ENCODE data around the gene PRKAG2. TPM values are rescaled to one million over a fixed set of nuclear protein-coding genes. Genes with fewer than 3 reads are reported as not detected.

PRKAG2 gene
- total and polyA plus RNA-seq, 2 of the 13 experiments (the other 11 are each of a cell fraction or from before 2014, with no cell fraction given), result 0.90 to 1.3 TPM

DNA sequence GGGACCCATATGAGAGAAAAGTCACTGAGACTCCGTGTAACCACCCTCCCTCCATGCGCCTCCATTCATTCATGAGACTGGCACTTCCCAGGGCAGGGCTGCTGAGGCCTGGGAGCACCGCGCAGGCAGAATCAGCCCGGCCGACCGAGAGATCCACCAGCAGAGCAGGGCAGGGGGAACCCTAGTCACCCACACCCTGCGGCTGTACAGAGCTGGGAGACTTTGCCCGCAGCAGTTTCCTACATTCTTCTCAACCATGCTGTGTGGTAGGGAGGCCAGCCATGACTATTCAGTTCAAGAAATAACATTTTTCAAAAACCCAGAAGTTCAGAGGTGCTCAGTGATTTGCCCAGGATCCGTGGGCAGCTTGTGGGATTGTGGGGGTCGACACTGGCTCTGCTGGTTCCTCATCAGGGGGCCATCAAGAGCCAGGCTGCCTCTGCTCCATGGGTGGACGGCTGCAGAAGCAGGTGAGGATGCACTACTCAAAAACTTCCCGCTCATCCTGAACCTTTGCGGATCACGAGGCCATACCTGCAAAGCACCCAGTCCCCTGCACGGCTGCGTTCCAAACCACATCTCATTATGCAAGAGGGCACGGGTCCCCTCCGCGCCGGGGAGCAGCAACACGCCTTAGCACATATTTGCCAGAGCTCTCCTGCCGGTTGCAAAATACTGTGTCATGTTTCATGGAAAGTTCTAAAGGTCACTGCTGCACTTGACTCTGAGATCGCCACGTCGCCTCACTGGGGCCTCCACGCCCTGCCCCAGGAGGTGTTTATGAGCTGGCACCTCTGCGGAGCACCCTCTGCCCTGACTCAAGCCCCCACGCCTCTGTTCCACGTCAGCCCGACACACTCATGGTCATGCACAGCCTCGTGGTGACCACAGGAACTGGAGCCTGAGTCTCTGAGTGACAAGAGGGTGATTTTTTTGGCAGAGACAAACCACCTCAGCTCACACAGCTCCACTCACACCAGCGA, 132.0 kb downstream of the PRKAG2 start (continued):
- TF ChIP-seq MXI1 (IDR thresholded peaks at IDR 0.05; ENCODE audit: borderline replicate concordance, low read depth, low read length), result 0 out of 3 replicates have a peak, but pooled peaks have one; percentile 32
- peak; percentile 79 for TF ChIP-seq CREM (IDR thresholded peaks at IDR 0.05)
- TF ChIP-seq CREM (CRISPR knock-in tag; IDR thresholded peaks at IDR 0.05), result no peak
- peak; percentile 90; the same call in 1 of the 2 replicates for TF ChIP-seq YEATS4 (CRISPR knock-in tag; IDR thresholded peaks at IDR 0.05; ENCODE audit: borderline replicate concordance)
- TF ChIP-seq, protein P1, sequence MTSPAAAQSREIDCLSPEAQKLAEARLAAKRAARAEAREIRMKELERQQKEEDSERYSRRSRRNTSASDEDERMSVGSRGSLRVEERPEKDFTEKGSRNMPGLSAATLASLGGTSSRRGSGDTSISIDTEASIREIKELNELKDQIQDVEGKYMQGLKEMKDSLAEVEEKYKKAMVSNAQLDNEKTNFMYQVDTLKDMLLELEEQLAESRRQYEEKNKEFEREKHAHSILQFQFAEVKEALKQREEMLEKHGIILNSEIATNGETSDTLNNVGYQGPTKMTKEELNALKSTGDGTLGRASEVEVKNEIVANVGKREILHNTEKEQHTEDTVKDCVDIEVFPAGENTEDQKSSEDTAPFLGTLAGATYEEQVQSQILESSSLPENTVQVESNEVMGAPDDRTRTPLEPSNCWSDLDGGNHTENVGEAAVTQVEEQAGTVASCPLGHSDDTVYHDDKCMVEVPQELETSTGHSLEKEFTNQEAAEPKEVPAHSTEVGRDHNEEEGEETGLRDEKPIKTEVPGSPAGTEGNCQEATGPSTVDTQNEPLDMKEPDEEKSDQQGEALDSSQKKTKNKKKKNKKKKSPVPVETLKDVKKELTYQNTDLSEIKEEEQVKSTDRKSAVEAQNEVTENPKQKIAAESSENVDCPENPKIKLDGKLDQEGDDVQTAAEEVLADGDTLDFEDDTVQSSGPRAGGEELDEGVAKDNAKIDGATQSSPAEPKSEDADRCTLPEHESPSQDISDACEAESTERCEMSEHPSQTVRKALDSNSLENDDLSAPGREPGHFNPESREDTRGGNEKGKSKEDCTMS (CRISPR knock-in tag; conservative IDR thresholded peaks at IDR 0.05), result no peak
- TF ChIP-seq TERF1 (CRISPR knock-in tag; IDR thresholded peaks at IDR 0.05), result no peak
- peak; percentile 87; the same call in 1 of the 2 replicates for TF ChIP-seq CBFB (CRISPR knock-in tag; IDR thresholded peaks at IDR 0.05)
- no peak for TF ChIP-seq E2F1 (CRISPR knock-in tag; IDR thresholded peaks at IDR 0.05)
- TF ChIP-seq ZFP36L2 (CRISPR knock-in tag; IDR thresholded peaks at IDR 0.05), result 0 out of 2 replicates have a peak, but pooled peaks have one; percentile 46
- 0 out of 2 replicates have a peak, but pooled peaks have one; percentile 51 for TF ChIP-seq ZNF761 (CRISPR knock-in tag; conservative IDR thresholded peaks at IDR 0.05)
- no peak for TF ChIP-seq PRPF4 (IDR thresholded peaks at IDR 0.05; ENCODE audit: low read depth, low read length, poor library complexity, severe bottlenecking)
- peak; percentile 89; the same call in 1 of the 2 replicates for TF ChIP-seq ZNF724P (CRISPR knock-in tag; IDR thresholded peaks at IDR 0.05; ENCODE audit: borderline replicate concordance)
- TF ChIP-seq, protein P2, sequence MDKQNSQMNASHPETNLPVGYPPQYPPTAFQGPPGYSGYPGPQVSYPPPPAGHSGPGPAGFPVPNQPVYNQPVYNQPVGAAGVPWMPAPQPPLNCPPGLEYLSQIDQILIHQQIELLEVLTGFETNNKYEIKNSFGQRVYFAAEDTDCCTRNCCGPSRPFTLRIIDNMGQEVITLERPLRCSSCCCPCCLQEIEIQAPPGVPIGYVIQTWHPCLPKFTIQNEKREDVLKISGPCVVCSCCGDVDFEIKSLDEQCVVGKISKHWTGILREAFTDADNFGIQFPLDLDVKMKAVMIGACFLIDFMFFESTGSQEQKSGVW (CRISPR knock-in tag; IDR thresholded peaks at IDR 0.05; ENCODE audit: borderline replicate concordance), result peak; percentile 49; the same call in 1 of the 2 replicates
- TF ChIP-seq ZNF275 (CRISPR knock-in tag; IDR thresholded peaks at IDR 0.05; ENCODE audit: borderline replicate concordance), result peak; percentile 33; the same call in 1 of the 2 replicates
- no peak for TF ChIP-seq ZFP82 (CRISPR knock-in tag; IDR thresholded peaks at IDR 0.05; ENCODE audit: borderline replicate concordance)
- TF ChIP-seq HNRNPLL (IDR thresholded peaks at IDR 0.05; ENCODE audit: low read depth, low read length, poor library complexity, severe bottlenecking), result peak; percentile 41
- no peak; the same call in 1 of the 2 replicates for TF ChIP-seq FOXM1 (CRISPR knock-in tag; IDR thresholded peaks at IDR 0.05)
- TF ChIP-seq ZNF782 (CRISPR knock-in tag; IDR thresholded peaks at IDR 0.05; ENCODE audit: borderline replicate concordance), result peak; percentile 39; the same call in 1 of the 2 replicates
- TF ChIP-seq RBFOX2 (IDR thresholded peaks at IDR 0.05; ENCODE audit: low read depth, low read length), result 0 out of 2 replicates have a peak, but pooled peaks have one; percentile 22
- no peak for TF ChIP-seq TP53 (CRISPR knock-in tag; conservative IDR thresholded peaks at IDR 0.05)
- peak; percentile 91; the same call in 1 of the 2 replicates for TF ChIP-seq XBP1 (CRISPR knock-in tag; IDR thresholded peaks at IDR 0.05)
